GM12892 (cell line): ENCODE results near the gene NACC1.

ENCODE experiments used
- POLR2A ChIP-seq: IDR thresholded peaks from 2 replicates; pipeline ENCODE4 v1.6.1; 2011; ENCODE audit warnings: low read depth, low read length, control low read depth
- TAF1 ChIP-seq: IDR thresholded peaks from 2 replicates; pipeline ENCODE4 v1.6.1; 2011; ENCODE audit warnings: low read depth, mild to moderate bottlenecking, control low read depth, low read length, borderline replicate concordance

DNA sequence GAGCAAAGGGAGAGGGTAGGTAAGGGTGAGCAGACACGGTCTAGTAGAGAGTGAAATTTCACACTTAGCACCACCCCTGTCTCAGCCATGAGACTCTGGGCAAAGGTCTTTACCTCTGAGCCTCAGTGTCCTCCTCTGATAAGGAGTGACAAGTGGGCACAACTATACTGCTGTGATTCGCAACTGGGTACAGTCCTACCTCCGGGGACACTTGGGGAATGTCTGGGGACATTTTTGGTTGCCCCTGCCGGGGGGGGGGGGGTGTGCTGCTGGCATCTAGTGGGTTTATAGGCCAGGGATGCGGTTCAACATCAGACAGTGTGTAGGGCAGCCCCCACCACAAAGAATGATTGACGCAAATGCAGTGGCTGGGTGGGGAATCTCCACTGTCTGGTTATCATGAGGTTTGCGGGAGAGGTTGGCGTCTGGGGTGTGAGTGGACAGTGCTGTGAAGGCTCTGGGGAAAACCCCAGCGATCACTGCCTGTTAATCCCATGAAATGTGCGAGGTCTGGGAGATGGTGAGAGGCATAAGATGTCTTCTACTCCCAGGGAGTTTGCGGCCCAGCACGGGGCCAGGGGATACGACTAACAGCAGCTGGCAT is 4.3 kb downstream of the NACC1 start:
- TF ChIP-seq POLR2A (no peak), TAF1 (no peak)
